GM21526 (cell line): ENCODE data around the gene SAMM50.

Source experiments
- ATAC-seq: cut with Tn5 transposase; IDR thresholded peaks from one replicate; pipeline ENCODE4 v1.9.1; 2021; ENCODE audit warnings: moderate library complexity; ENCODE audit not compliant: unreplicated experiment, low FRiP score

SAMM50 gene

DNA sequence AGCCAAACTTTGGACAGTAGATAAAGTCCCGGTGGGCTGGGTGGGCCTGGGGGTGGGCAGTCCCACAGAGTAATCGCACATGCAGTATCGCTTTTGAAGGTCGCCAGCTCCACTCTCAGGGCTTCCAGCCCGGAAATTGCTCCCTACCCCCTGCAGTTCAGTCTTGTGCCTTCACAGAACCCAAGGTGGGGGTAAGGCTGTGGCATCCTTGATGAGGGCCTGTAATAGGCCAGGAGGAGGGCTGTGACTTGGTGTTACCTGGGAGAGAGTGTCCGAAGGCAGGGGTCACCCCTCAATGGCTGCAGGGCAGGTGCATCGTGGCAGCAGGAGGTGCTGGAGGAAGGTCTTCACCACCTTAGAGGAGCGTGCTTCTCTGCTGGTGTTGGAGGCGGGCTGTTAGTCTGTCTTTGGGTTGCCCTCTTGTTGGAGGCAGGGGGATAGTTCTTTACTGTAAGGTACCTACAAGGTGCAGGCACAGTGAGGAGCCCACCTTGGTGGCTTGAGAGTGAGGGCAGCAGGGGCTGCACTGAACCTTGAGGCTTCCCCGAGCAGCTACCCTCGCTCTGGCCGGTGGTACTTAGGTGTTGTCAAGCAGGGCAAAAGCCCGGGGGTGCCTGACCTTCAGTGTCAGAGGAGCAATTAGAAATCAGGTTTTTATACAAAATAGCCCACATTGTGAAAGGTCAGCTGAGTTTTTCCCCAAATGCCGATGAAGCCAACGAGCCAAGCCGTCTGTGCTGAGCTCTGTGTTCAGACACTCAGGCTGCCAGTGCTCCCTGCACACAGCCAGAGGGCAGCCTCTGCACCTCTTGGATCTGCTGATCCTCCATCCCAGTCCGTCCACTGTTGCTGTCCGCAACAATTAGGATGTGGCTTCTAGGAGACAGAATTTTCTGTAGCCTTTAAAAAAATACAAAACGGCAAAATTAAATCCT is 21.9 kb downstream of the SAMM50 start:
- ATAC-seq = no peak

DNA sequence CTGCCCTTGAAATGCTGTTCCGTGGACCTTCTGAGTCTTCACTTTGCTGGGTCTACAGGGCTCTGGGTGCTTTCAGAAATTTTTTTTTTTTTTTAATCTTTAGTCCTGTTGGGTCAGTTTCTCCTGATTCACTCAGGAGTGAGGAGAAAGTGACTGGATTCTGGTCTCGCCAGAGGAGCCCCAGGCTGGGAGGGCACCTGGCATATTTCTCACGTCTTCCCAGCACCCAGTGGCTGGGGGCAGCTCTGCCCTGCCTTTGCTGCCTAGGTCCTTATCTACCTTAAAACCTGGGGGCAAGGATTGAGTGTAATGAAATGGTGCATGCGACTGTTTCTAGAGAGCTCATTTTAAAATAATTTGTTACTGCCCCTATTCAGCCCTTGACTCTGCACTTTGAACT is 23.3 kb downstream of the SAMM50 start:
- no peak for ATAC-seq

- ATAC-seq = no peak
Measured at GRCh38 chr22:43980579-43980978, 25.3 kb downstream of the SAMM50 start.

GRCh38 chr22:43980996-43981395 is 25.8 kb downstream of the SAMM50 start:
- ATAC-seq = no peak

DNA sequence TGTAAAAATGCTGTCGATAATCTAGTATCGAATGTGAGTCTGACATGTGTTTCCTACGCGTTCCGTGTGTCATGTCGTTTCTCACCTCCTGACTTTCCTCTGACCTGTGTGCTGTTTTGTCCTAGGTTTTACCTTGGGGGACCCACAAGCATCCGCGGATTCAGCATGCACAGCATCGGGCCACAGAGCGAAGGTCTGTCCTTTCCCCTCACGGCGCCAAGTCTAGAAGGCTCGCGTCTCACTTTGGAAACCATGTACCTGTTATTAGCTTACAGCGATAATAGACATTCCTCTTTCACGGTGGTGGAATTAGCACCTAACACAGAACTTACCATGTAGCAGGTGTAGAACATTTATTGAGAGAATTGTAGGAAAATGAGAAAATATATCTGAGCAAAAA is 28.6 kb downstream of the SAMM50 start:
- no peak for ATAC-seq

DNA sequence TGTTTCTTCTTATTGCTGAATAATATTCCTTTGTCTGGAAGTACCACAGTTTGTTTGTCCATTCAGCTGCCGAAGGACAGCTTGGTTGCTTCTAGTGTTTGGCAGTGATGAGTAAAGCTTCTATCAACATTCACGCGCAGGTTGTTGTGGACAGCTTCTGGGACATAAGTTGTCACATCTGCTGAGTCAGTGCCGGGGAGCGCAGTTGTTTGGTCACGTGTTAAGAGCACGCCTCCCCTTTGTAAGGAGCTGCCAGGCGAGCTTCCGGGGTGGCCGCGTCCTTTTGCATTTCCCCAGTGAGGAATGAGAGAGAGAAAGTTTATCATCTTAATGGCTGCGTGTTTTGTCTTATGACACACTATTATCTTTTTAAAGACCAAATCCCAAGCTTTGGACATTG is 30.3 kb downstream of the SAMM50 start:
- no peak for ATAC-seq

GRCh38 chr22:43988116-43988820 is 33.0 kb downstream of the SAMM50 start:
- ATAC-seq = no peak

DNA sequence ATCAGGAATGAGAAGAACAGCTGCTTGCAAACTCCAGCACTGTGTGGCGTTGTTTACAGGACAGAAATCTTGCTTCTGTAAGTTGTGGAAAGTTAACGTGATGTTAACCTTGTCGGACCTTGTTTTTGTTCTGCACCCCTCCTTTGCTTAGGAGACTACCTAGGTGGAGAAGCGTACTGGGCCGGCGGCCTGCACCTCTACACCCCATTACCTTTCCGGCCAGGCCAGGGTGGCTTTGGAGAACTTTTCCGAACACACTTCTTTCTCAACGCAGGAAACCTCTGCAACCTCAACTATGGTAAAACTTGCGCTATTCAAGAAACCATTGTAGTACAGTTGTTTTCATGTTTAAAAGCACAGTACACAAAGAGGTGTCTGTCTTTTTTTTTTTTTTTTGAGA is 33.7 kb downstream of the SAMM50 start:
- no peak for ATAC-seq

DNA sequence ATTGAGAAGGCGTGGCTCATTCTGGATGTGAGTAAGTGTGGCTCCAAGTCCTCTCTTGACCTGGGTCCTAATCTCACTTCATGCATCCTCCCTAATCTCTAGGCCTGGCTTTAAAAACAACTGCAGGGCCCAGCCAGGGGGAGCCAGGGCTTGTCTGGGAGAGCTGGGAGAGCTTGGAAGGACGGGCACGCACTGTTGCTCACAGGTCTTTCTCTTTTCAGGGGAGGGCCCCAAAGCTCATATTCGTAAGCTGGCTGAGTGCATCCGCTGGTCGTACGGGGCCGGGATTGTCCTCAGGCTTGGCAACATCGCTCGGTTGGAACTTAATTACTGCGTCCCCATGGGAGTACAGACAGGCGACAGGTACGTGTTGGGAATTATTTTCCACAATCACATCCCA is 34.8 kb downstream of the SAMM50 start:
- no peak for ATAC-seq

- ATAC-seq = no peak
Measured at GRCh38 chr22:43991316-43992020, 36.2 kb downstream of the SAMM50 start.

DNA sequence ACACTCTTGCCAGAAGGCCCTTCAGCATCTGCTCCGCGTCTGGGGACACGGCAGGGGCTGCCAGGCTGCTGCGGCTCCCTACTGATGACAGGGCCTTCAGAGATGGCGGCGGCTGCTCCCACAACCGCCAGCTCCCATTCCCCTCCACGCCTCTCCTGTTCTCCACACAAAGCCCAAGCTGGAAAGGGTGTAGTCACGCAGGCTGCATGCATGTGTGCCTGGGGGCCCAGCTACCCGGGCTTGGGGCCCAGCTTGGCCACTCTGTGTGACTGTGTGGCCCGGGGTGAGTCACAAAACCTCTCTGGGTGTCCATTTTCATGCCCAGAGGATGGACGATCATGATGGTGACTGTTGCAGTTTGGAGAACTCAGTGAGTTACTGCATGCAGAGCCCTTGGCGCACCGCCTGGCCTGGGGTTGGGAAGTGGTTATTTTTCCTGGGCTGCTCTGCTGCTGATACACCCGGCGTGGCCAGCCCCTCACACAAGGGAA is 37.1 kb downstream of the SAMM50 start:
- no peak for ATAC-seq

GRCh38 chr22:43993072-43993760 is 38.0 kb downstream of the SAMM50 start:
- ATAC-seq = no peak

- ATAC-seq = no peak
Measured at GRCh38 chr22:43994006-43994405, 38.8 kb downstream of the SAMM50 start.

GRCh38 chr22:43994416-43994815 is 39.2 kb downstream of the SAMM50 start:
- no peak for ATAC-seq

DNA sequence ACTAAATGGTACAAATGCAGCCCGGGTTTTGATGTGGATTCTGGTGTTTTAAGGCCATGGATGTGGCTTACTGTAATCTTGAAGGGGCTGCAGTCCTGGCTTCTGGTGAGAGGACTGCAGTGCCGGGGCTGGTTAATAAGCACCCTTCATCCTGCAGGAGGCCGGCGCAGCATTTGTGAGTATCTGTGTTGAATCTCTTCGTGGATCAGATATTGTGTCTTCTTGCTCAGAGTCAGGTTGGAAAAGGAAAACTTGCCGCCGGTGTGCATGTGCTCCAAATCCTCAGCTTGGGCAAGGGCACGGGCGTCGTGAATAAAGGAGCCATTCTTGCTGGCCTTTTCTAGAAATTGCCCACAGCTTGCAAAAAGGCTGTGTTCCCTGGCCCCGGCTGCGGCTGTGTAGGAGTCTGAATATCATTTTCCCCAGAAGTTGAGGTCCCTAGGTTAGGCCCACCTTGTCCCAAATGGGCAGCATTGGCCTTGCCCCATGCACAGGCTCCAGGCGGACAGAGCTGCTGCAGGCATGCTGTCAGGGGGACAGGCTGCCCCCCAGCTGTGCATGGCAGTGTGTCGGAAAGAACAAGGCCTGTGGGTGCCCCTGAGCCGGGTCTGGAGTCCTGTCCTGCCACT is 39.9 kb downstream of the SAMM50 start:
- ATAC-seq = no peak

DNA sequence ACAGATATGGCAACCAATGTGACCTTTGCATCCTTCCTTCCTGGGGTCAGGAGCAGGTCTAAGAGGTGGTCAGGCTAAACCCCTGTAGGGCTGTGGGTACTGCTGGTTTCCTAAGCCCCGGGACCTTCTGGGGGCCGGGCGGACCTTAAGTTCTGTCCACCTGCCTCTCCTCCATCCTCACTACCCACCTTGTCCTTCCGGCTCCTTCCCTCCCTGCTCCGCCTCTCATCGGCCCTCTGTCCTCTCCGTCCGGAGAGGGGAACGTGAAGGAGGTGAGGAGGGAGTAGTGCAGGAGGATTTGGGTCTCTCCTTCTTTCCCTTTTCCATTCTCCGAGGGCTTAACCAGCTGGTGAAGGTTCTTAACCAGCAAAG is 40.5 kb downstream of the SAMM50 start:
- no peak for ATAC-seq

- no peak for ATAC-seq
Measured at GRCh38 chr22:43996170-43996980, 41.1 kb downstream of the SAMM50 start.

DNA sequence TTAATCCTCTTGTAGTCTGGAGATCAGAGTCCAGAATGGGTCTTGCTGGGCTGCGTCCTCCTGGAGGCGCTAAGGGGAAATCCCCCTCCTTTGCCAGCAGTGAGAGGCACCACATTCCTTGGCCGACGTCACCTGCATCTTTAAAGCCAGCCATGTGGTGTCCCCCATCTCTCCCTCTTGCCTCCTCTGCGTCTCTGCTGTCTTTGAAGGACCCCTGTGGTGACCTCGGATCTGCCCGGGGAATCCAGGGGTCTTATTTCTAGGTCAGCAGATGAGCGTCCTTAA is 41.7 kb downstream of the SAMM50 start:
- no peak for ATAC-seq

- ATAC-seq = no peak
Measured at GRCh38 chr22:43998679-43999264, 43.5 kb downstream of the SAMM50 start.
